ENCODE results near the gene KRTAP22-1.

Gene KRTAP22-1

GRCh38 chr21:30646904-30647414 is 46.1 kb downstream of the KRTAP22-1 start:
- Histone ChIP-seq H3K27me3 (no peaks in the 10 kb centered on the region), H3K36me3 (no peaks in the 10 kb centered on the region), H3K4me2 (no peak overlapping the region), H3K4me1 (no peaks in the 10 kb centered on the region), H3K4me3 (no peak overlapping the region), H3K9ac (no peak overlapping the region), H4K20me1 (no peaks in the 10 kb centered on the region), H3K9me3 (replicated peaks in 1 of 11) (no peaks in the 10 kb centered on the region), H3K27ac (no peak overlapping the region)
- no peak for TF ChIP-seq Cebpa-rat (IDR thresholded peaks at IDR 0.05)
